Measurements from ENCODE around the gene TATDN2. TPM values are rescaled to one million over a fixed set of nuclear protein-coding genes. Genes with fewer than 3 reads are reported as not detected.
A peak's percentile ranks its signal among the peaks of the same experiment; 100 is the strongest.

TATDN2 gene
- total RNA-seq, 1 experiment from 2014 or later, result 14.1 TPM

- Histone ChIP-seq H3K4me1 (ENCODE audit: insufficient read depth, low read length) (no peaks in the 10 kb centered on the region; the same call in 1 of the 2 replicates), H4K20me1 (ENCODE audit: low read length) (peaks cover 15% of the 10 kb centered on the region; the same call in 1 of the 2 replicates), H3K79me2 (ENCODE audit: low read length) (peaks cover 32% of the 10 kb centered on the region), H3K4me3 (ENCODE audit: low read length) (peak overlapping the region; percentile 87), H3F3A (ENCODE audit: low read length, unreplicated experiment) (no peaks in the 10 kb centered on the region), H3K9ac (ENCODE audit: low read length) (peak overlapping the region; percentile 96), H3K9me2 (replicated peaks; ENCODE audit: low read length) (no peaks in the 10 kb centered on the region), H3K36me3 (ENCODE audit: low read depth, low read length) (peaks cover 32% of the 10 kb centered on the region), H3K4me2 (ENCODE audit: low read length) (peak overlapping the region; percentile 92), H3K9me3 (ENCODE audit: low read length) (no peaks in the 10 kb centered on the region), H3K27me3 (ENCODE audit: low read length) (peaks cover 9% of the 10 kb centered on the region; the same call in 1 of the 2 replicates), H3K27ac (ENCODE audit: low read length) (peak overlapping the region; percentile 38), H2AFZ (ENCODE audit: low read length) (peak overlapping the region; percentile 50)
- TF ChIP-seq CTCF (conservative IDR thresholded peaks at IDR 0.05; ENCODE audit: low read depth, low read length), result no peak
- no peak for TF ChIP-seq EZH2phosphoT487 (IDR thresholded peaks at IDR 0.05; ENCODE audit: borderline replicate concordance, low read length)
- TF ChIP-seq EZH2 (IDR thresholded peaks at IDR 0.05; ENCODE audit: low read length, unreplicated experiment), result no peak
- intact Hi-C loops (cut with micrococcal nuclease), result no loop called here
- ChIA-PET POLR2A (ENCODE audit: unreplicated experiment) (interaction anchor here (0.5 to 0.6 kb wide), 5 partner anchors 16 to 1318 kb away, joined by 3 to 7 read pairs (median 3); no protein-coding TSS in a partner anchor), CTCF (no interaction called here)
- ATAC-seq (peak; percentile 3; the same call in 1 of the 2 replicates), DNase-seq (no peak)
- BruUV-seq (replicated peaks), result TSS peak; percentile 15
Observed at GRCh38 chr3:10320320-10320677, 72.0 kb downstream of the TATDN2 start.

- no peaks in the 10 kb centered on the region for H3K9me2 ChIP-seq (replicated peaks; ENCODE audit: low read length)
- no peak overlapping the region for H3K27ac ChIP-seq (ENCODE audit: low read length)
- ATAC-seq (no peak), DNase-seq (no peak)
- intact Hi-C loops (cut with micrococcal nuclease), result no loop called here
- H3K4me1 ChIP-seq (ENCODE audit: insufficient read depth, low read length), result no peaks in the 10 kb centered on the region; the same call in 1 of the 2 replicates
- no peak overlapping the region for H3K9ac ChIP-seq (ENCODE audit: low read length)
- H3K9me3 ChIP-seq (ENCODE audit: low read length), result no peaks in the 10 kb centered on the region
- H3K79me2 ChIP-seq (ENCODE audit: low read length), result peaks cover 32% of the 10 kb centered on the region
- BruUV-seq (replicated peaks), result TSS peak; percentile 26
- POLR2A ChIA-PET (ENCODE audit: unreplicated experiment), result no interaction called here
- H4K20me1 ChIP-seq (ENCODE audit: low read length), result peaks cover 15% of the 10 kb centered on the region; the same call in 1 of the 2 replicates
- no peak overlapping the region for H3K4me3 ChIP-seq (ENCODE audit: low read length)
- H3K4me2 ChIP-seq (ENCODE audit: low read length), result no peak overlapping the region
- no peaks in the 10 kb centered on the region for H3F3A ChIP-seq (ENCODE audit: low read length, unreplicated experiment)
- peaks cover 22% of the 10 kb centered on the region for H3K36me3 ChIP-seq (ENCODE audit: low read depth, low read length)
- peak overlapping the region; percentile 50; the same call in 1 of the 2 replicates for H2AFZ ChIP-seq (ENCODE audit: low read length)
- CTCF ChIA-PET, result no interaction called here
- TF ChIP-seq EZH2phosphoT487 (IDR thresholded peaks at IDR 0.05; ENCODE audit: borderline replicate concordance, low read length) (no peak), EZH2 (IDR thresholded peaks at IDR 0.05; ENCODE audit: low read length, unreplicated experiment) (no peak), CTCF (conservative IDR thresholded peaks at IDR 0.05; ENCODE audit: low read depth, low read length) (no peak)
- H3K27me3 ChIP-seq (ENCODE audit: low read length), result peaks cover 24% of the 10 kb centered on the region
Observed at GRCh38 chr3:10321630-10322351, 73.5 kb downstream of the TATDN2 start.

- Histone ChIP-seq H3K9ac (ENCODE audit: low read length) (no peak overlapping the region), H3K27ac (ENCODE audit: low read length) (no peak overlapping the region), H3K79me2 (ENCODE audit: low read length) (peaks cover 32% of the 10 kb centered on the region), H4K20me1 (ENCODE audit: low read length) (peaks cover 15% of the 10 kb centered on the region; the same call in 1 of the 2 replicates), H3K4me1 (ENCODE audit: insufficient read depth, low read length) (no peaks in the 10 kb centered on the region; the same call in 1 of the 2 replicates), H3F3A (ENCODE audit: low read length, unreplicated experiment) (no peaks in the 10 kb centered on the region), H3K4me2 (ENCODE audit: low read length) (no peak overlapping the region), H3K27me3 (ENCODE audit: low read length) (peaks cover 30% of the 10 kb centered on the region), H3K9me2 (replicated peaks; ENCODE audit: low read length) (no peaks in the 10 kb centered on the region), H3K36me3 (ENCODE audit: low read depth, low read length) (peaks cover 17% of the 10 kb centered on the region), H3K4me3 (ENCODE audit: low read length) (no peak overlapping the region), H2AFZ (ENCODE audit: low read length) (no peak overlapping the region), H3K9me3 (ENCODE audit: low read length) (no peaks in the 10 kb centered on the region)
- DNase-seq (peak; percentile 63), ATAC-seq (no peak)
- no TSS peak for BruUV-seq (replicated peaks)
- ChIA-PET CTCF (no interaction called here), POLR2A (ENCODE audit: unreplicated experiment) (no interaction called here)
- TF ChIP-seq CTCF (conservative IDR thresholded peaks at IDR 0.05; ENCODE audit: low read depth, low read length), result peak; percentile 63
- no peak for TF ChIP-seq EZH2phosphoT487 (IDR thresholded peaks at IDR 0.05; ENCODE audit: borderline replicate concordance, low read length)
- no peak for TF ChIP-seq EZH2 (IDR thresholded peaks at IDR 0.05; ENCODE audit: low read length, unreplicated experiment)
- intact Hi-C loops (cut with micrococcal nuclease), result no loop called here
Observed at GRCh38 chr3:10322352-10322710, 74.1 kb downstream of the TATDN2 start.

All from PC-3 (cell line).